Spinal cord (tissue), 10 donors: ENCODE data around the gene RILP. TPM values are rescaled to one million over a fixed set of nuclear protein-coding genes. Genes with fewer than 3 reads are reported as not detected.

Source experiments
- DNase-seq, 6 donors: peaks; one replicate each; pipeline versions ENCODE4 v3.0.0 to v3.0.0-alpha.2; 2013 to 2015; ENCODE audit warnings: low spot score in 6 of 6, low read depth in 4 of 6
- H3K27ac ChIP-seq: one replicate; pipeline ENCODE4 v1.5.1; 2013; ENCODE audit warnings: low read depth, low read length, control low read depth
- H3K27me3 ChIP-seq: one replicate; pipeline ENCODE4 v1.6.1; 2013; ENCODE audit warnings: low read length; ENCODE audit not compliant: control insufficient read depth, insufficient read depth
- H3K36me3 ChIP-seq: one replicate; pipeline ENCODE4 v1.6.1; 2013; ENCODE audit warnings: low read length; ENCODE audit not compliant: control insufficient read depth, insufficient read depth
- H3K4me1 ChIP-seq: one replicate; pipeline ENCODE4 v1.6.1; 2013; ENCODE audit warnings: low read length; ENCODE audit not compliant: control insufficient read depth, insufficient read depth
- H3K4me3 ChIP-seq: one replicate; pipeline ENCODE4 v1.5.1; 2013; ENCODE audit warnings: low read depth, low read length, control low read depth
- H3K9me3 ChIP-seq: one replicate; pipeline ENCODE4 v1.6.1; 2013; ENCODE audit warnings: low read length; ENCODE audit not compliant: control insufficient read depth, insufficient read depth
- WGBS: methylation state at CpG from one replicate; pipeline ENCODE4 v1.1.5; 2013; ENCODE audit warnings: missing lambda C conversion rate; ENCODE audit not compliant: insufficient coverage; 5-methylcytosine and 5-hydroxymethylcytosine counted together
- polyA plus RNA-seq, 2 donors: library from polyadenylated mRNA; unstranded; fragments of 120-200 nt; gene quantifications; one replicate each; pipeline ENCODE4 v1.2.1, GENCODE V29; 2013; ENCODE audit not compliant: insufficient read length in 2 of 2
- small RNA-seq: library from RNA; depleted of rRNA; stranded (forward); fragments of <200 nt; gene quantifications from one replicate; pipeline ENCODE3, GENCODE V24; 2014; ENCODE audit warnings: low replicate concordance
- total RNA-seq, 2 donors: library from RNA; depleted of rRNA in 1 of 2; stranded (reverse); fragments of 120-200 nt in 1 of 2; fragments of >200 nt in 1 of 2; gene quantifications; one replicate each; pipeline versions ENCODE4 v1.2.3 to v1.2.4, GENCODE V29; 2013 to 2014
- donor health status: healthy.

Gene RILP
- total and polyA plus RNA-seq, 4 donors = 6.9 to 14.7 (median 8.7) TPM

- H3K9me3 ChIP-seq = no peaks in the 10 kb centered on the region
- H3K27ac ChIP-seq = peak overlapping the region; percentile 79
- WGBS = 33% methylated on average over 24 of the region's 26 CpGs
- no peaks in the 10 kb centered on the region for H3K27me3 ChIP-seq
- H3K36me3 ChIP-seq = peaks cover 58% of the 10 kb centered on the region
- H3K4me1 ChIP-seq = peaks cover 48% of the 10 kb centered on the region
- DNase-seq = peak in 1 of 6 donors; percentile 44
- H3K4me3 ChIP-seq = no peak overlapping the region
Measured at GRCh38 chr17:1606352-1606985, 43.2 kb downstream of the RILP start.

GRCh38 chr17:1605681-1606351 lies 43.9 kb downstream of the RILP start:
- WGBS = 53% methylated on average over 14 of the region's 19 CpGs
- Histone ChIP-seq H3K36me3 (peaks cover 55% of the 10 kb centered on the region), H3K27ac (no peak overlapping the region), H3K4me1 (peaks cover 48% of the 10 kb centered on the region), H3K9me3 (no peaks in the 10 kb centered on the region), H3K27me3 (no peaks in the 10 kb centered on the region), H3K4me3 (no peak overlapping the region)
- DNase-seq = peak in 1 of 6 donors; percentile 23

- Histone ChIP-seq H3K4me3 (no peak overlapping the region), H3K4me1 (peaks cover 48% of the 10 kb centered on the region), H3K27ac (no peak overlapping the region), H3K36me3 (peaks cover 49% of the 10 kb centered on the region), H3K9me3 (no peaks in the 10 kb centered on the region), H3K27me3 (no peaks in the 10 kb centered on the region)
- 50% methylated on average over 31 of the region's 35 CpGs for WGBS
- no peak for DNase-seq
Measured at GRCh38 chr17:1604831-1605528, 44.7 kb downstream of the RILP start.

DNA sequence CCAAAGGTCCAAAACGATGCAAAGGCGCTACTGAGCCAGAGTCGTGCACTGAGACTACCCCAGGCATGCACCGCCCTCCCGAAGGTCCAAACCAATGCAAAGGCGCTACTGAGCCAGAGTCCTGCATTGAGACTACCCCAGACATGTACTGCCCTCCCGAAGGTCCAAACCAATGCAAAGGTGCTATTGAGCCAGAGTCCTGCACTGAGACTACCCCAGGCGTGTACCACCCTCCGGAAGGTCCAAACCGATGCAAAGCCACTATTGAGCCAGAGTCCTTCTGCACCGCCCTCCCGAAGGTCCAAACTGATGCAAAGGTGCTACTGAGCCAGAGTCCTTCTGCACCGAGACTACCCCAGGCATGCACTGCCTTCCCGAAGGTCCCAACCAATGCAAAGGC lies 48.1 kb downstream of the RILP start:
- WGBS = 98% methylated on average over 14 of the region's 14 CpGs
- H3K9me3 ChIP-seq = no peaks in the 10 kb centered on the region
- no peak for DNase-seq
- H3K27ac ChIP-seq = no peak overlapping the region
- H3K27me3 ChIP-seq = no peaks in the 10 kb centered on the region
- H3K36me3 ChIP-seq = peaks cover 38% of the 10 kb centered on the region
- H3K4me1 ChIP-seq = peaks cover 23% of the 10 kb centered on the region
- no peak overlapping the region for H3K4me3 ChIP-seq

DNA sequence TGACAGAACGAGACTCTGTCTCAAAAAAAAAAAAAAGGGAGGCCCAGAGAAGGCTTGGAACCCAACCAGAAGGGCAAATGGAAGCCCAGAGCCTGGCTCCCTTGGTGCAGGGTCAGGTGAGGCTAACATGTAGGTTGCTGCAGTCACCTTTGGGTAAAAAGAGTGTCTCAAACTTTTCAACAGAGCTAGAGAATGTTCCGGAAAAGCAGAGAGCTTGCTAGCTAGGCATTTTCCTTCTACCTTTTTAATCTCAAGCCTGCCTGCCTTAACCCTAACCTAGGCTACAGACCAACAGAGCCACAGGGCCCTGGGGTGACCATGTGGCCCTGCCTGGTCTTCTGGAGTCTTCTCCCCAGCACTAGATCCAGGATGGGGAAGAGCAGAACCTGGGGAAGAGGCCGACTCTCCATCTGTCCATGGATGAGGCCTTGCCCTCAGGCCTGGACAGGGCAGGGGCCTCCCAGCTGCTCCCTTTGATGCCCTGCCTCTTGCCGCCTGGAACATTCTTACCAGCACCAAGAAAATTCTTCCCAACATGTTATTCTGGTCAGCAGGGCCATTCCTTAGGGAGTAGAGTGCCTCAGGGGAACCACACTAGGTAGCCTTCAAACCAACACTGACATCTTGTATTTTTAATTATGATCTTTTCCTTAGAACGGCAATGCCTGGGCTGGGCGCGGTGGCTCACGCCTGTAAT lies 51.1 kb downstream of the RILP start:
- peaks cover 25% of the 10 kb centered on the region for H3K36me3 ChIP-seq
- WGBS = 83% methylated on average over 3 of the region's 8 CpGs
- no peak overlapping the region for H3K27ac ChIP-seq
- H3K27me3 ChIP-seq = no peaks in the 10 kb centered on the region
- no peaks in the 10 kb centered on the region for H3K4me1 ChIP-seq
- no peak for DNase-seq
- H3K4me3 ChIP-seq = no peak overlapping the region
- no peaks in the 10 kb centered on the region for H3K9me3 ChIP-seq

- H3K4me3 ChIP-seq = no peak overlapping the region
- H3K9me3 ChIP-seq = no peaks in the 10 kb centered on the region
- no peak overlapping the region for H3K27ac ChIP-seq
- H3K36me3 ChIP-seq = peaks cover 25% of the 10 kb centered on the region
- H3K27me3 ChIP-seq = no peaks in the 10 kb centered on the region
- WGBS = 93% methylated on average over 14 of the region's 14 CpGs
- DNase-seq = no peak
- peaks cover 3% of the 10 kb centered on the region for H3K4me1 ChIP-seq
Measured at GRCh38 chr17:1597861-1598342, 51.8 kb downstream of the RILP start.

Small RNAs within 50 kb of the gene (small RNA-seq; reads per million reads assigned to genes)
- not detected for gene RN7SL105P

Other genes with a start within 250 kb of the RILP start
- 100 to 1,000 TPM; 408 to 486 TPM for gene YWHAE, start 249.6 kb downstream of the RILP start, total RNA-seq
- gene YWHAE, start 249.6 kb downstream of the RILP start, polyA plus RNA-seq = 1,000 to 10,000 TPM; 1,650 to 1,947 TPM
- gene CRK, start 193.6 kb downstream of the RILP start, total RNA-seq = 100 to 1,000 TPM in 1 of 2 donors, 10 to 100 TPM in 1; 78.4 to 105 TPM
- gene CRK, start 193.6 kb downstream of the RILP start, polyA plus RNA-seq = 10 to 100 TPM; 70.2 to 82.7 TPM
- 10 to 100 TPM; 23.3 to 38.4 TPM for gene MYO1C, start 157.2 kb downstream of the RILP start, total RNA-seq
- gene MYO1C, start 157.2 kb downstream of the RILP start, polyA plus RNA-seq = 10 to 100 TPM; 20.8 to 42.0 TPM
- 10 to 100 TPM; 22.5 to 30.2 TPM for gene INPP5K, start 133.3 kb downstream of the RILP start, total RNA-seq
- 10 to 100 TPM; 32.4 to 38.9 TPM for gene INPP5K, start 133.3 kb downstream of the RILP start, polyA plus RNA-seq
- gene PITPNA, start 87.1 kb downstream of the RILP start, total RNA-seq = 10 to 100 TPM; 37.7 to 38.6 TPM
- gene PITPNA, start 87.1 kb downstream of the RILP start, polyA plus RNA-seq = 100 to 1,000 TPM; 148 to 155 TPM
- 10 to 100 TPM; 17.2 to 19.6 TPM for gene SLC43A2, start 21.0 kb downstream of the RILP start, total RNA-seq
- 10 to 100 TPM; 40.0 to 42.8 TPM for gene SLC43A2, start 21.0 kb downstream of the RILP start, polyA plus RNA-seq
- gene SCARF1, start 4.1 kb downstream of the RILP start, total RNA-seq = 10 to 100 TPM in 1 of 2 donors, 1 to 10 TPM in 1; 4.2 to 10.7 TPM
- gene SCARF1, start 4.1 kb downstream of the RILP start, polyA plus RNA-seq = 1 to 10 TPM; 7.1 to 9.5 TPM
- 100 to 1,000 TPM; 138 to 151 TPM for gene PRPF8, start 35.0 kb upstream of the RILP start, total RNA-seq
- 100 to 1,000 TPM; 254 to 290 TPM for gene PRPF8, start 35.0 kb upstream of the RILP start, polyA plus RNA-seq
- gene TLCD2, start 60.5 kb upstream of the RILP start, total RNA-seq = 1 to 10 TPM; 2.1 to 3.2 TPM
- gene TLCD2, start 60.5 kb upstream of the RILP start, polyA plus RNA-seq = 1 to 10 TPM; 1.4 to 2.9 TPM
- 10 to 100 TPM in 1 of 2 donors, 1 to 10 TPM in 1; 9.9 to 15.4 TPM for gene WDR81, start 74.8 kb upstream of the RILP start, total RNA-seq
- 10 to 100 TPM; 12.5 to 17.0 TPM for gene WDR81, start 74.8 kb upstream of the RILP start, polyA plus RNA-seq
- 1 to 10 TPM in 1 of 2 donors, not detected in 1; 1.9 TPM for gene SERPINF2, start 93.0 kb upstream of the RILP start, total RNA-seq
- gene SERPINF2, start 93.0 kb upstream of the RILP start, polyA plus RNA-seq = 1 to 10 TPM; 1.2 to 2.1 TPM
- 100 to 1,000 TPM; 120 to 605 TPM for gene SERPINF1, start 112.2 kb upstream of the RILP start, total RNA-seq
- 100 to 1,000 TPM in 1 of 2 donors, 10 to 100 TPM in 1; 29.9 to 155 TPM for gene SERPINF1, start 112.2 kb upstream of the RILP start, polyA plus RNA-seq
- 10 to 100 TPM; 12.3 to 13.4 TPM for gene SMYD4, start 180.0 kb upstream of the RILP start, total RNA-seq
- 10 to 100 TPM; 11.8 to 20.1 TPM for gene SMYD4, start 180.0 kb upstream of the RILP start, polyA plus RNA-seq
- 10 to 100 TPM; 25.2 to 27.8 TPM for gene RPA1, start 180.1 kb upstream of the RILP start, total RNA-seq
- 10 to 100 TPM; 88.3 to 89.5 TPM for gene RPA1, start 180.1 kb upstream of the RILP start, polyA plus RNA-seq